CD4-positive, alpha-beta T cell treated with Interleukin-10 for 1 hour (primary cell): ENCODE data around the gene ZNF653.

ENCODE experiments used
- DNase-seq: peaks from one replicate; pipeline ENCODE4 v3.0.0-alpha.2; 2020

The ZNF653 gene, protein sequence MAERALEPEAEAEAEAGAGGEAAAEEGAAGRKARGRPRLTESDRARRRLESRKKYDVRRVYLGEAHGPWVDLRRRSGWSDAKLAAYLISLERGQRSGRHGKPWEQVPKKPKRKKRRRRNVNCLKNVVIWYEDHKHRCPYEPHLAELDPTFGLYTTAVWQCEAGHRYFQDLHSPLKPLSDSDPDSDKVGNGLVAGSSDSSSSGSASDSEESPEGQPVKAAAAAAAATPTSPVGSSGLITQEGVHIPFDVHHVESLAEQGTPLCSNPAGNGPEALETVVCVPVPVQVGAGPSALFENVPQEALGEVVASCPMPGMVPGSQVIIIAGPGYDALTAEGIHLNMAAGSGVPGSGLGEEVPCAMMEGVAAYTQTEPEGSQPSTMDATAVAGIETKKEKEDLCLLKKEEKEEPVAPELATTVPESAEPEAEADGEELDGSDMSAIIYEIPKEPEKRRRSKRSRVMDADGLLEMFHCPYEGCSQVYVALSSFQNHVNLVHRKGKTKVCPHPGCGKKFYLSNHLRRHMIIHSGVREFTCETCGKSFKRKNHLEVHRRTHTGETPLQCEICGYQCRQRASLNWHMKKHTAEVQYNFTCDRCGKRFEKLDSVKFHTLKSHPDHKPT

DNA sequence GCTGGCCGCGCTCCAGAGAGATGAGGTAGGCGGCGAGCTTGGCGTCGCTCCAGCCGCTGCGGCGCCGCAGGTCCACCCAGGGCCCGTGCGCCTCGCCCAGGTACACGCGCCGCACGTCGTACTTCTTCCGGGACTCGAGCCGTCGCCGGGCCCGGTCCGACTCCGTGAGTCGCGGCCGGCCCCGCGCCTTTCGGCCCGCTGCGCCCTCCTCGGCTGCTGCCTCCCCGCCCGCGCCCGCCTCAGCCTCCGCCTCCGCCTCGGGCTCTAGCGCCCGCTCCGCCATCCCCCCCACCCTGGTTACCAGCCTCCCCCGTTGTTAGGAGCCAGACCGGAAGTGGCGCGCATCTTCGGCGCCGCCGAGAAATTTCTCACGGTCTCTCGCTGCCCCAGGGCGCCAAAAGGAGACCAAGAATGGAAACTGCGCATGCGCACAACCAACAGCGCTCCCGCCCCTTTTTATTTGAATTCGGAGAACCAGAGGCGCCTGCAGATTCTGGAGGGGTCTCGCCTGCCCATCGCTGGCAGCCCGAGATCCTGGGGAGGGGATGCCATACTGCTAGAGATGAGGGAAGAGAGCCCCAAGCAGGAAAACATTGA, at the start of gene ZNF653:
ZNF653 (minus strand) TSS at position 336 of the 597 bp plus-strand sequence; CDS start at position 283, 53 bp downstream.
- DNase-seq, result peak; percentile 97

DNA sequence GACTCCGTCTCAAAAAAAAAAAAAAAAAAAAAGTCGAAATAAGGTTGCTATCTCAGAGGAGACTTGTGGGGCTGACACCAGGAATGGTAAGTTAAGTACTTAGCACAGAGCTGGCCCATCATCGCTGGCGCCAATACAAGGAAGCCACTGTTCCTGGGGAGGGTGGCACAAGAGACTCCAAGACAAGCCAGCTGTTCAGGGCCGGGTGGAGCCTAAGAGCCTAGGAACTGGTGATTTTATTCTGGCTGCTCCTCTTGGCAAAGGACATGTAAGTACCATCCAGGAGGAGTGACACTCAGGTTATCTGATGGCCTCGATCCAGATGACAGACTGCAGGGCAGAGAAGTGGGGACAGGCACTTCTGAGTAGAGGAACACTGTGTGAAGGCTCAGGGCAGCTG, 49.6 kb upstream of the ZNF653 start:
- no peak for DNase-seq

DNA sequence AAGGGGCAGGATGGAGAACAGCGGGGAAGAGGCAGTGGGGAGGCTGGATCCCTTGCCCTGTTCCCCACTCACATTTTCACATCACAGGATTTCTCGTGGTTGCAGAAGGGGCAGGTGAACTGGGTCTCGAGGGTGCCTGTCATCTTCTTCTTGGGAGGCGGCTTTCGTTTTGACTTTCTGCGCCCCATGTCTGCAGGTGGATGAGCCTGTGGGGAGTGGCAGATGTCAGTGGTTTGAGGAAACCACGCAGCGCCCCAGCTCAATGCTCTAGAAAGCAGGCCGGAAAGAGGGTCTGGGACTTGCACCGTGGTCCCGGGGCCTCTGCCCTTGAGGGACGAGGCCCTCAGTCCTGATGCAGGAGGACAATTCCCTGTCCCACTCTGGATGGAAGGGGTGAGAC, 48.5 kb upstream of the ZNF653 start:
- no peak for DNase-seq

DNA sequence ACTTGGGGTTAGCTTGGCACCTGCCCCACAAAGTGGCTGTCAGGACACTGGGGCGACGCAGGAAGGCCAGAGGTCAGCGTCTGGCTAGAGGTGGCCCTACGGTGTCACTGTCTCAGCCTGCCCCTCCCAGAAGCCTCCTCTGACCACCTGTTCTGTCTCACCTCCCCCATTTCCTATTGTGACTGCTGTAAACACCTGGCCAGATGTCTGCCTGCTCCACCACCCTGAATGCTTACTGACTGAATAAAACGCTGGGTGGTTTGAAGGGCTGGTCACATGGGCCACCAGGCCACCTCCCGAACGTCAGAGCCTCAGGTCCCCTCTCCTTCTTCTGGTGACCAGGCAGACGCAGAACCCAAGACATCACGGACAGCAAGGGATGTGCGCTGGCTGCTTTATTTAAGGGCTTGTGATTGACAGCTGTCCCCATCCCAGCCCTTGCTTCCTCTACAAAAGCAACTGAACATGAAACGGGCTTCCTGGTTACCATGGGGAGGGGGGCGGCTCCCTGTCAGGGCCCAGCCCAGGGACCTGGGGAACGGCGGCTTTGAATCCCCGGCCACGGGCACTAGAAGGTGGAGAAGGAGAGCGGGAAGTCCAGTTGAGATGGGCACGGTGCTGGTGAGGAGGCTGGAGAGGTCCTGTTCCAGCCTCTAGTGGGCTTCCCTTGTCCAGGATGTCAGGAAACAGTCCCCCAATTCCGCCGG, 47.2 kb upstream of the ZNF653 start:
- DNase-seq, result no peak

DNA sequence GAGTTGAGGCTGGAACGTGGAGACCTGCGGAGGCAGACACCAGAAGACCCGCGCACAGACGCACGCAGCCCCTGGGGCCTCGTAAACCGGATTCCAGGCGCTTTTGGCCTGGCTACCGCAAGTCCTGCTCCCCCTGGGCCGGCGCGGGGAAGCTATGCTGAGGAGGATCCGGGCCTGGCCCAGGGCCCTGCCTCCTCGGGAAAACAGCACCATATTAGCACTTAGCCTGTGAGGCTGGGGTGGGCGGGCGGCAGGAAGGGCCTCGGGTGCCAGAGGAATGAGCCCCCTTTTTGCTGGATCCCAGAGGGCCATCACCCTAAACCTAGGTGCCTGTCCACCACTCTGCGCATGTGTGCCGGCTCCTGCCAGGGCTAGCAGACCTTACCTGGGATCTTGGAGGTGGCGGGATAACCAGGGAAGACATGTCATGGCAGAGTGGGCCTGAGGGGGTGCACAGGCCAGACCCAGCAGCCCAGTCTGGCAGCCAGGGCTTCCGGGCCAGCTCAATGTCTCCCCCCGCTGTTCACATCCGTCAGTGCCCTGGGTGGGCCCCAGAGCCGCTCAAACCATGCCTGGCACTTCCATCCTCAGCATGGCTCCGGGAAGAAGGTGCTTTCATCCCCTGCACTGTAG, 46.1 kb upstream of the ZNF653 start:
- no peak for DNase-seq

DNA sequence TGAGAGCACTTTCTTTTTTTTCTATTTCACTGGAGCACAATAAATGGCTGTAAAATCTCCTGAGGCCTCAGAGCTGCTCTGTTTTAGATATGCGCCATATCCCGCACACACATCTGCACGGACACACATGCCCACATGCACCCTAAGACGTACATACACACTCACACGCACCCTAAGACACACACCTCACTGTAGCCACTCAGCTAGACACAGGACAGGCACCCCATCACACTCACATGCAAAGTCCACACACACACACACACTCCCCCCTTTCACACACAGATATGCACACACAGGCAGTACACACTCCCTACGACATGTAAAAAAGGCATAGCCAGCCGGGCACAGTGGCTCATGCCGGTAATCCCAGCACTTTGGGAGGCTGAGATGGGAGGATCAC, 44.6 kb upstream of the ZNF653 start:
- DNase-seq, result no peak

DNA sequence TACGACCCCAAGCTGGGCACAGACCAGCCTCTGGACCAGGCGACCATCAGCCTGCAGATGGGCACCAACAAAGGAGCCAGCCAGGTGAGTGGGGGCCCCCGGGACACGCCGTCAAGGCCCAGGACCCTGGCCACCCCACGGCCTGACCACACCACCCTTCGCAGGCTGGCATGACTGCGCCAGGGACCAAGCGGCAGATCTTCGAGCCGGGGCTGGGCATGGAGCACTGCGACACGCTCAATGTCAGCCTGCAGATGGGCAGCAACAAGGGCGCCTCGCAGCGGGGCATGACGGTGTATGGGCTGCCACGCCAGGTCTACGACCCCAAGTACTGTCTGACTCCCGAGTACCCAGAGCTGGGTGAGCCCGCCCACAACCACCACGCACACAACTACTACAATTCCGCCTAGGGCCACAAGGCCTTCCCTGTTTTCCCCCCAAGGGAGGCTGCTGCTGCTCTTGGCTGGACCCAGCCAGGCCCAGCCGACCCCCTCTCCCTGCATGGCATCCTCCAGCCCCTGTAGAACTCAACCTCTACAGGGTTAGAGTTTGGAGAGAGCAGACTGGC, 43.8 kb upstream of the ZNF653 start:
- DNase-seq, result no peak

DNA sequence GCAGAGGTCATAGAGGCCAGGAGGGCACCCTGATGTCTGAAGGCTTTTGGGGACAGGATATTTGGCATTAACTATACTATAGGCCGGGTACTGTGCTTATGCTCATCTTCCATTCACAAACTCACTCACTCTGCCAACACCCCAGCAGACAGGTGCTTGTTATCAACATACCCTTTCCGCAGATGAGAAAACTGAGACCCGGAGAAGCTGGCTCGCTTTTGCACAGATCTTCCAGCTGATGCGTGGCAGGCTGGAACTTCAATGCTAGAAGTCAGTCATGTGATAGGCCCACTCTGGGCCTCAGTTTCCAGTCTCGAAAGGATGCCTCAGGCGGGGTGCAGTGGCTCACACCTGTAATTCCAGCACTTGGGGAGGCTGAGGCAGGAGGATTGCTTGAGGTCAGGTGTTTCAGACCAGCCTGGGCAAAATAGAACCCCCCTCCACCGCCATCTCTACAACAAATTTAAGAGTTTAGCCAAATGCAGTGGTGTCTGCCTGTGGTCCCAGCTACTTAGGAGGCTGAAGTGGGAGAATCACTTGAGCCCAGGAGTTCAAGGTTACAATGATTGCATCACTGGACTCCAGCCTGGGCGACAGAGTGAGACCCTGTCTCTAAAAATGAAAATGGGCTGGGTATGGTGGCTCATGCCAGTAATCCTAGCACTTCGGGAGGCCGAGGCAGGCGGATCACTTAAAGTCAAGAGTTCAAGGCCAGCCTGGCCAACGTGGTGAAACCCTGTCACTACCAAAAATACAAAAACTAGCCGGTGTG, 42.5 kb upstream of the ZNF653 start:
- DNase-seq, result no peak

DNA sequence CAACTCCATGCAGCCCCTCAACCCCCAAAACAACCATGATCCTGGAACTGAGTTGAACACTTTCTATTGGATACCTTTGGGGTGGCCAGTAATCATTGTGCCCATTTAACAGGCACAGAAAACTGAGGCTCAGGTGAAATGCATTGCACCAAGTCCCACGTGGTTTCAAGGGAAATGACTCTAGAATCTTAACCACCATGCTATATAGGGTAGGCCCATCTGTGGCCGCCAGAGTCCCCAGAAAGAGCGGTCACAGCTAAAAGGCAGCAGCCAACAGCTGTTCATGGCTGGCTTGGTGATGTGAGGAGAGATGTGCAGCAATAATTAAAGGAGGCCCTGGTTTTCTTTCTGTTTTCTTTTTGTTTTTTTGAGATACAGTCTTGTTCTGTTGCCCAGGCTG, 35.6 kb upstream of the ZNF653 start:
- DNase-seq, result no peak

DNA sequence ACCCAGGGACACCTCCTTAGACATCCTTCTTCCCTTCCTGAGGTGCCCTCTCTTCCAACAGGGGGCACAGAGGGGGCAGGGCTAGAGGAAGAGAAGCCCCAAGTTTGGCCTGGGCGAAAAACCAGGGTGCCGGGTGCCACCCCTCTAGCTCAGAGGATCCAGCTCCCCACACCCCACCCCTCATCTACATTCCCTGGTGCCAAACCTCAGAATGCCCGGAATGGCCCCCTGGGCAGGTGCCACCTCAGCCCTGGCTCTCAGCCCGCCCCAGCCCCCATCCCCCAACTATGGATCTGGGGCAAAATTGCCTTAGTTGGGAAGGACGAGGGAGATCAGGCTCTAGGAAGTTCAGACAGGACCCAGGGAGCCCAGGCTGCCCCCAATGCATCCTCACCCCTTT, 35.0 kb upstream of the ZNF653 start:
- DNase-seq, result no peak

DNA sequence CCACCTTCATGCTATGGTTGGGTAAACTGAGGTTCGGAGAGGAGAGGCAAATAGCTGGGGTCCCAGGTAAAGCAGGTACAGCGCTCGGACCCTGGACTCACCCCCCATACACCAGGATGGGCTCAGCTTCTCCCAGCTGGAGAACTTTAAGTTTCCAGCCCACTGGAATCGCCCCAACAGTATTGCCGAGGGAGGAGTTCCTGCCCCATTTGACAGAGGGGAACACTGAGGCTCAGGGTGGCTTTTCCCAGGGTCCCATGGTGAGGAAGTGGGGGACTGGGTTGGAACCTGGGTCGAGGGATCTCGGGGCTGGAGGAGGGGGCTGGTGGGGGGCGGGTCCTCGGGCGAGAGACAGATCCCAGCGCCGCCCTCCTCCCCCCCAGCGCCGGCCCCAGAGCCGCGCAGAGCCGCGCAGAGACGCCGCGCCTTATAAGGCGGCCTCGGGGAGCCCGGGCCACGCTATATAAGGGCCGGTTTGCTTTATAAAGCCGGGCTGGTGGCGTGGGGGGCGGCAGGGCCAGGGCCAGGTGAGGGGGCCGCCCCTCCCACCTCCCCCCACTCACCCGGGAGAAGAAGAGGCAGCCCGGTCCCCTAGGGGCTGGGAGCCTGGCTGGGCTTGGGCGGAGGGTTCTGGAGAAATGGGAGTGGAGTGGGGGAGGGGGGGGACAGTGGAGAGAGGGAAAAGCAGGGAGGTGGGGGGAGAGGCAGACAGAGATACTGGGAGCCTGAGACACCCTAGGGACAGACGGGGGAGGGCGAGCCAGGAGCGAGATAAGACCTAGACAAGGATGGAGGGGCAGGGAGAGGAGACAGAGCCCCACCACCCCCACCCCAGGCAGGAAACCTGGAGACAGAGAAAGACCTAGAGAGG, 34.1 kb upstream of the ZNF653 start:
- DNase-seq, result no peak

DNA sequence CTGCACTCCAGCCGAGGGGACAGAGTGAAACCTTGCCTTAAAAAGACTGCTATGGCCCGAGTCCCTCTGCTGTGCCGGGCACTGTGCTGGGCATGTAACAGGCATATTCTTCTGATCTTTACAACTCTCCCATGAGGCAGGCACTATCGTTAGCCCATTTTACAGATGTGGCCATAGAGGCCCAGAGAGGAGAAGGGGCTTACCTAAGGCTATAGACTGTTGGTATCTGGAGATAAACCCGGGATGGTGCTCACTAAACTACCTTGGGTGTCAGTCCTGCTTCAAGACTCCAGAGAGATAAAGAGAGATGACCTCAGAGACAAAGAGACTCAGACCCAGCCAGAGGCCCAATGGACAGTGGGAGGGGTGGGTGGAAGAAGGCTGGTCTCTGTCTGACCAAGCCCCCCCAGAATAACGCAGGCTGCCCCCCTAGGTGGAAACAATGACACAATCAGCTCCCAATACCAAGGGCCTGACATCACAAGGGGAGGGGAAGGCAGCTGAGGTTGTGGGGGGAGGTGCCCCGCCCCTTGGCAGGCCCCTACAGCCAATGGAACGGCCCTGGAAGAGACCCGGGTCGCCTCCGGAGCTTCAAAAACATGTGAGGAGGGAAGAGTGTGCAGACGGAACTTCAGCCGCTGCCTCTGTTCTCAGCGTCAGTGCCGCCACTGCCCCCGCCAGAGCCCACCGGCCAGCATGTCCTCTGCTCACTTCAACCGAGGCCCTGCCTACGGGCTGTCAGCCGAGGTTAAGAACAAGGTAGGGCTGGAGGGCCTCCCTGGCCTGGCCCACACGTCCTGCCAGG, 32.8 kb upstream of the ZNF653 start, which contains the start of gene CNN1:
CNN1 (plus strand) TSS at position 620 of the 805 bp plus-strand sequence; CDS start at position 697, 77 bp downstream.
- DNase-seq, result no peak

DNA sequence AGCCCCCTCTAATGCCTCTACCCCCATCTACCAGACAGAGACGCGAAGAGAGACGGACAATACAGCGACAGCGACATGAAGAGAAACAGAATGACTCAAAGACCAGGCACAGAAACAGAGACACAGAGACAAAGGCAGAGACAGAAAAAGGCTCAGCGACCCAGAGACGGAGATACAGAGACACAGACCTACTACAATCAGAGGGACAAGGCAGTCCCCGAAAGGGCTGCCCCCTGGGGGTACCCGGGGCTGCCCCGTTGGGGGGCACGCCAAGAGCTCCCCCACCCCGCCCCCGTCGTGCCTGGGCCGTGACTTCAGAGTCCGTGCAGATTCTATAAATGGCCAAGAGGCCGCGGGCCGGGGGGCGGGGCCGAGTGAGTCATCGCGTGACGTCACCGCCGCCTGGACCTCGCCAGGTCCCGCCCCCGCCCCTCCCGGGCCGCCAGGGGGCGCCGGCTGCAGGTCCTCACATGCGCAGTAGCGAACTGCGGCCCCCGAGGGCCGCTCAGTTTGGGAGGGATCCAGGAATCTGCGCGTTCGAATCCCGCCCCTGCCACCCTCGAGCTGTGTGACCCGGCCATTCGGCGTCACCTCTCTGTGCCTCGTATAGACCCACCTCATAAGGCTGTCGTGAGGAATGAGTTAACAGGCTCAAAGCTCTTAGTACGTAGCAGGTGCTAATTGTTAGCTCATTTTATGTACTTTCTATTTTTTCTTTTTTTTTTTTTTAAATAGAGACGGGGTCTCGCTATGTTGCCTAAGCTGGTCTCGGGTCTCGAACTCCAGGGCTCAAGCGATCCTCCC, 30.4 kb upstream of the ZNF653 start:
- peak; percentile 88 for DNase-seq

DNA sequence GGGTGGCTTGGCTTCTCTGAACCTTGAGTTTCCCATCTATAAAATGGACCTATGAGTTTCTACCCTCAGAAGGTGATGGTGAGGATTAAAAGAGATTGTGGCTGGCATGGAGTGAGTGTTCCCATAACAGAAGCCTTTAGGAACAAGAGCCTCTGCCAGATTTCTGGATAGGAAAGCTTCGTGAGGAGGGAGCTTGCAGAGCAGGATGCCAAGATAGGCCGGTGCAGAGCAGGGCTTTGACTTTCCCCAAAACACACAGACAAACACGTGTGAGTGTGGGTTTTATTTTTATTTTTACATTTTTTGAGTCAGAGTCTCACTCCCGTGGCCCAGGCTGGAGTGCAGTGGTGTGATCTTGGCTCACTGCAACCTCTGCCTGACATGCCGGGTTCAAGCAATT, 29.3 kb upstream of the ZNF653 start:
- no peak for DNase-seq

DNA sequence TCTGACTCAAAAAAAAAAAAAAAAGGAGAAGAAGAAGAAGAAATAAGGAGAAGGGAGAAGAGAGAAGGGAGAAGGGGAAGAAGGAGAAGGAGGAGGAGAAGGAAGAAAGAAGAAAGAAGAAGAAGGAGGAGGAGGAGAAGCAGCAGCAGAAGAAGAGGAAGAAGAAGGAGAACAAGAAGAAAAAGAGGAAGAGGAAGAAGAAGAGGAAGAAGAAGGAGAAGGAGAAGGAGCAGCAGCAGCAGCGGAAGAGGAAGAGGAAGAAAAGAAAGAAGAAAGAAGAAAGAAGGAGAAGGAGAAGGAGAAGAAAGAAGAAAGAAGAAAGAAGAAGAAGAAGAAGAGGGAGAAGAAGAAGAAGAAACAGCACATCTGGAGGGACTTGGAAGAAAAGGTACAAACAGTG, 28.9 kb upstream of the ZNF653 start:
- no peak for DNase-seq

DNA sequence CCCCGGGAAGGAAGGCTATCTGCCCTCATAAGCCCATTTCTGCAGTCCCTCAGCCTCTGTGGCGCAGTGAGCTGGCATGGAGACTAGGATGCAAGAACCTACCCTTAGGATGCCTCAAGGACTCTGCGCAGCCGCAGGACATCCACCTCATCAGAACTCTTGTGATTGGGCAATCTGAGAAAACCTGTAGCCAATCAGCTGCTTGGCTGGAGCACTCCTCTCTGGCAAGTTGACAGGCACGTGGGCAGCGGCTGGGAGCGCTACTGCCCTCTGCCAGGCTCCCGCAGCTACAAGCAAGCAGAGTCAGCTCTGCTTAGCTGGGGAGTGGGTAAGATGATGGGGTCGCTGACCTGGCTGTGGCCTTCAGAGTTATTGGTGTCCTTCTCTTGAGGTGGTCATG, 24.8 kb upstream of the ZNF653 start:
- DNase-seq, result peak; percentile 45

DNA sequence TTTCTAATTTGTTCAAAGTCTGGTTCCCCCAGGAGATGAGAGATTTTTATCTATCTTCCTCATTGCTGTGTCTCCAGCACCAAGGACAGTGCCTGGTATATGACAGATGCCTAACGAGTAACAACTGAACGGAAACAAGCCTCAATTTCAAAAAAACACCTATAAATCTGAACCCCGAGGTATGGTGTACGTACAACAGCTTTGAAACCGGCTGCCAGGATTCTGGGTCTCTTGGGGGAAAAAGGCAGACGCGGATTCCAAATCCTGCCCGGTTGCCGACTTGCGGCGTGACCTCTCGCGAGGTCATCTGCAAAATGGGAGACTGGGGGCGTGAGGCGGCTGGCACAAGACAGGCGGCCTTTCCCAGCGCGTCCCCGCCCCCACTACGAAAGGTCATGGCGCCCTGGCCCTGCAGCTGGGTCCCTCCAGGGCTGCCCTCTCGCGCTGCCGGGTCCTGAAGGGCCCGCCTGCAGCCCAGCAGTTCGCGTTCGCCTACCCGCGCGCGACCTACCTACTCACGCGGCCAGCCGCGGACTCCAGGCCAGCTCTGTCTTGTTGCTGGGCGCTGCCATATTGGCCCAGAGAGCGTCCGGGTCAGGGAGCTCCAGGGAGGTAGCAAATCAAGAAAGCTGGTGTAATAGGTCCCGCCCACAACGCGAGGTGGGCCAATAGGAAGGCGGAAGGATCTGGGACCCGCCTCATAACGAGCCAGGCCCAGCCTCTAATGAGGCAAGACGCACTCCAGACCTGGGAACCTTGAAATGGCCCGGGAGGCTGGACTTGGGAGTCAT, 23.1 kb upstream of the ZNF653 start, which contains the start of gene ECSIT:
ECSIT (minus strand) TSS at position 584 of the 791 bp plus-strand sequence. CDS start 9,964 bp downstream, outside the sequence.
- peak; percentile 96 for DNase-seq

DNA sequence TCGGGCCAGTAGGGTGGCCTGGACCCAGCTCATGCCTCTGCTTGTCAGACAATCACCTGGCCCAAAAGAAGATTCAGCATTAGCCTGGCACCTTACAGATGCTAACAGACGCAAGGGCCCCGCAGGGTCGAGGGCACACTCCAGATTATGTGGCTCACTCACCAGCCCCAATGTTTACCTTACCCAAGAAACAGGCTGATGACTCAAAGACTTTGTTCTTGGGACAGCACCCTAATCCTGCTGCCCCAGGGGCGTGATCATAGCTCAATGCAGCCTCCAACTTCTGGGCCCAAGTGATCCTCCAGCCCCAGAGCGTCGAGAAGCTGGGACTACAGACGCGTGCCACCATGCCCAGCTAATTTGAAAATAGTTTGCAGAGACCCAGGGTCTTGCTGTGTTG, 13.5 kb upstream of the ZNF653 start:
- no peak for DNase-seq
